T-helper 1 cell treated with Interleukin-12 subunit alpha and Interleukin-12 subunit beta and Interleukin-4 antibody, amounts not matched to agents 30 ng/mL and 1 ng/mL, for 36 hours (primary cell): ENCODE measurements around the gene ABR. TPM values are rescaled to one million over a fixed set of nuclear protein-coding genes. Genes with fewer than 3 reads are reported as not detected.

ENCODE experiments used
- intact Hi-C: fragments of 100-400 bp; cut with micrococcal nuclease; formaldehyde crosslinking; loops from one replicate; pipeline ENCODE4 v1.15.1; 2024
- total RNA-seq: library from RNA; stranded (reverse); gene quantifications from 2 replicates; pipeline ENCODE4 v1.2.3, GENCODE V29; 2022

The ABR gene
- total RNA-seq, 1 donor from 2014 or later = 139 TPM

- intact Hi-C loops = no loop called here
These were observed 210.7 kb downstream of the ABR start for GRCh38 chr17:968812-969730.

GRCh38 chr17:967122-967521 is 212.7 kb downstream of the ABR start:
- intact Hi-C loops = no loop called here

GRCh38 chr17:965311-965989 is 214.3 kb downstream of the ABR start:
- intact Hi-C loops = no loop called here

- intact Hi-C loops = no loop called here
These were observed 214.9 kb downstream of the ABR start for GRCh38 chr17:964876-965275.

- intact Hi-C loops = no loop called here
These were observed 217.1 kb downstream of the ABR start for GRCh38 chr17:962670-963069.

- intact Hi-C loops = no loop called here
These were observed 217.6 kb downstream of the ABR start for GRCh38 chr17:962166-962565.

GRCh38 chr17:958712-959451 is 220.9 kb downstream of the ABR start:
- intact Hi-C loops = no loop called here

- intact Hi-C loops = no loop called here
These were observed 221.8 kb downstream of the ABR start for GRCh38 chr17:957856-958421.

- intact Hi-C loops = no loop called here
These were observed 222.9 kb downstream of the ABR start for GRCh38 chr17:956905-957304.

GRCh38 chr17:954431-955164 is 225.2 kb downstream of the ABR start:
- intact Hi-C loops = no loop called here

GRCh38 chr17:953767-954166 is 226.0 kb downstream of the ABR start:
- intact Hi-C loops = no loop called here

Other genes starting within 250 kb of the ABR start
- gene NXN, start 200.2 kb downstream of the ABR start, total RNA-seq = 0.20 and 0.34 TPM in 2 replicates
- 11.4 and 11.5 TPM in 2 replicates for gene TIMM22, start 182.9 kb downstream of the ABR start, total RNA-seq
- not detected in 2 replicates for gene BHLHA9, start 90.5 kb upstream of the ABR start, total RNA-seq
- 1.2 TPM in 2 replicates for gene TRARG1, start 99.7 kb upstream of the ABR start, total RNA-seq
- gene YWHAE, start 220.2 kb upstream of the ABR start, total RNA-seq = 322 and 335 TPM in 2 replicates